Muscle layer of colon (tissue), 2 donors: Measurements from ENCODE around the gene CACNA2D1.

Source experiments
- H3K27ac ChIP-seq: one replicate; pipeline ENCODE4 v1.7.0; 2013; ENCODE audit warnings: low read depth, mild to moderate bottlenecking, low read length, moderate library complexity
- H3K27me3 ChIP-seq, 2 donors: one replicate each; pipeline ENCODE4 v1.7.0; 2013; ENCODE audit warnings: low read length in 2 of 2, mild to moderate bottlenecking in 2 of 2; ENCODE audit not compliant: insufficient read depth in 2 of 2, control insufficient read depth in 1 of 2
- H3K36me3 ChIP-seq: one replicate; pipeline ENCODE4 v1.7.0; 2013; ENCODE audit warnings: mild to moderate bottlenecking, low read length; ENCODE audit not compliant: insufficient read depth
- H3K4me1 ChIP-seq: one replicate; pipeline ENCODE4 v1.7.0; 2013; ENCODE audit warnings: mild to moderate bottlenecking, low read length; ENCODE audit not compliant: insufficient read depth
- H3K4me3 ChIP-seq, 2 donors: one replicate each; pipeline ENCODE4 v1.7.0; 2013; ENCODE audit warnings: low read length in 2 of 2, low read depth in 1 of 2, mild to moderate bottlenecking in 1 of 2, moderate library complexity in 1 of 2
- H3K9ac ChIP-seq: one replicate; pipeline ENCODE4 v1.7.0; 2013; ENCODE audit warnings: low read length
- H3K9me3 ChIP-seq: one replicate; pipeline ENCODE4 v1.7.0; 2013; ENCODE audit warnings: mild to moderate bottlenecking, low read length
- donor health status: abdominal sarcoma.
- donor health status: Adenocarcinoma of cecum.

Gene CACNA2D1

GRCh38 chr7:82294382-82294784 is 149.2 kb downstream of the CACNA2D1 start:
- no peak overlapping the region for H3K9ac ChIP-seq
- no peaks in the 10 kb centered on the region for H3K9me3 ChIP-seq
- no peaks in the 10 kb centered on the region for H3K4me1 ChIP-seq
- H3K27me3 ChIP-seq: no peaks in the 10 kb centered on the region
- no peak overlapping the region for H3K4me3 ChIP-seq
- no peak overlapping the region for H3K27ac ChIP-seq
- H3K36me3 ChIP-seq: no peaks in the 10 kb centered on the region

- Histone ChIP-seq H3K9me3 (no peaks in the 10 kb centered on the region), H3K9ac (no peak overlapping the region), H3K27ac (no peak overlapping the region), H3K4me1 (peaks cover 5% of the 10 kb centered on the region), H3K27me3 (no peaks in the 10 kb centered on the region), H3K4me3 (no peak overlapping the region), H3K36me3 (no peaks in the 10 kb centered on the region)
Measured at GRCh38 chr7:82293467-82293866, 150.1 kb downstream of the CACNA2D1 start.

- Histone ChIP-seq H3K4me1 (peaks cover 6% of the 10 kb centered on the region), H3K27ac (no peak overlapping the region), H3K9me3 (no peaks in the 10 kb centered on the region), H3K36me3 (no peaks in the 10 kb centered on the region), H3K9ac (no peak overlapping the region), H3K27me3 (no peaks in the 10 kb centered on the region), H3K4me3 (no peak overlapping the region)
Measured at GRCh38 chr7:82291931-82292330, 151.6 kb downstream of the CACNA2D1 start.

- peaks cover 6% of the 10 kb centered on the region for H3K4me1 ChIP-seq
- H3K9ac ChIP-seq: no peak overlapping the region
- no peaks in the 10 kb centered on the region for H3K9me3 ChIP-seq
- H3K27me3 ChIP-seq: no peaks in the 10 kb centered on the region
- H3K4me3 ChIP-seq: no peak overlapping the region
- no peak overlapping the region for H3K27ac ChIP-seq
- H3K36me3 ChIP-seq: no peaks in the 10 kb centered on the region
Measured at GRCh38 chr7:82289889-82290288, 153.7 kb downstream of the CACNA2D1 start.

GRCh38 chr7:82289152-82289535 is 154.4 kb downstream of the CACNA2D1 start:
- Histone ChIP-seq H3K36me3 (no peaks in the 10 kb centered on the region), H3K9me3 (no peaks in the 10 kb centered on the region), H3K4me3 (no peak overlapping the region), H3K4me1 (peaks cover 6% of the 10 kb centered on the region), H3K9ac (no peak overlapping the region), H3K27me3 (no peaks in the 10 kb centered on the region), H3K27ac (no peak overlapping the region)

- no peak overlapping the region for H3K9ac ChIP-seq
- H3K9me3 ChIP-seq: no peaks in the 10 kb centered on the region
- peaks cover 6% of the 10 kb centered on the region for H3K4me1 ChIP-seq
- no peak overlapping the region for H3K27ac ChIP-seq
- no peaks in the 10 kb centered on the region for H3K27me3 ChIP-seq
- no peaks in the 10 kb centered on the region for H3K36me3 ChIP-seq
- no peak overlapping the region for H3K4me3 ChIP-seq
Measured at GRCh38 chr7:82286798-82287140, 156.8 kb downstream of the CACNA2D1 start.

- no peak overlapping the region for H3K27ac ChIP-seq
- H3K4me1 ChIP-seq: peaks cover 6% of the 10 kb centered on the region
- H3K9ac ChIP-seq: no peak overlapping the region
Measured at GRCh38 chr7:82286096-82286797, 157.3 kb downstream of the CACNA2D1 start.

GRCh38 chr7:82284936-82285519 is 158.5 kb downstream of the CACNA2D1 start:
- Histone ChIP-seq H3K27me3 (no peaks in the 10 kb centered on the region), H3K4me3 (no peak overlapping the region), H3K27ac (no peak overlapping the region), H3K36me3 (no peaks in the 10 kb centered on the region), H3K4me1 (peaks cover 6% of the 10 kb centered on the region), H3K9me3 (no peaks in the 10 kb centered on the region), H3K9ac (no peak overlapping the region)

More at GRCh38 chr7:82286096-82286797, 157.3 kb downstream of the CACNA2D1 start:
- H3K9me3 ChIP-seq: no peaks in the 10 kb centered on the region
- no peaks in the 10 kb centered on the region for H3K36me3 ChIP-seq
- no peaks in the 10 kb centered on the region for H3K27me3 ChIP-seq
- no peak overlapping the region for H3K4me3 ChIP-seq

- Histone ChIP-seq H3K4me3 (no peak overlapping the region), H3K9me3 (no peaks in the 10 kb centered on the region), H3K27me3 (no peaks in the 10 kb centered on the region), H3K27ac (no peak overlapping the region), H3K36me3 (no peaks in the 10 kb centered on the region), H3K9ac (no peak overlapping the region), H3K4me1 (peaks cover 8% of the 10 kb centered on the region)
Measured at GRCh38 chr7:82275342-82275741, 168.2 kb downstream of the CACNA2D1 start.

- Histone ChIP-seq H3K27ac (no peak overlapping the region), H3K4me3 (no peak overlapping the region), H3K36me3 (no peaks in the 10 kb centered on the region), H3K4me1 (peaks cover 10% of the 10 kb centered on the region), H3K9ac (no peak overlapping the region), H3K9me3 (no peaks in the 10 kb centered on the region), H3K27me3 (no peaks in the 10 kb centered on the region)
Measured at GRCh38 chr7:82274681-82275080, 168.9 kb downstream of the CACNA2D1 start.

GRCh38 chr7:82273886-82274285 is 169.7 kb downstream of the CACNA2D1 start:
- Histone ChIP-seq H3K4me1 (peaks cover 11% of the 10 kb centered on the region), H3K4me3 (no peak overlapping the region), H3K9ac (no peak overlapping the region), H3K27me3 (no peaks in the 10 kb centered on the region), H3K27ac (no peak overlapping the region), H3K36me3 (no peaks in the 10 kb centered on the region), H3K9me3 (no peaks in the 10 kb centered on the region)

- H3K27me3 ChIP-seq: no peaks in the 10 kb centered on the region
- H3K4me3 ChIP-seq: no peak overlapping the region
- H3K9ac ChIP-seq: no peak overlapping the region
- H3K27ac ChIP-seq: no peak overlapping the region
- peaks cover 18% of the 10 kb centered on the region for H3K4me1 ChIP-seq
- H3K9me3 ChIP-seq: no peaks in the 10 kb centered on the region
- H3K36me3 ChIP-seq: no peaks in the 10 kb centered on the region
Measured at GRCh38 chr7:82270870-82271269, 172.7 kb downstream of the CACNA2D1 start.
